Rectal smooth muscle tissue (tissue), 1 donor: ENCODE measurements around the gene QRSL1.
"Not testable (repeated sequence)": the region's sequence is repeated elsewhere in the genome, so short reads cannot be mapped to it uniquely, and the experiment has no call there.

Source experiments
- H3K27ac ChIP-seq: one replicate; pipeline ENCODE4 v1.7.0; 2013; ENCODE audit warnings: low read depth, low read length, inconsistent platforms
- H3K27me3 ChIP-seq: one replicate; pipeline ENCODE4 v1.7.0; 2013; ENCODE audit warnings: low read length; ENCODE audit not compliant: control insufficient read depth, insufficient read depth
- H3K36me3 ChIP-seq: one replicate; pipeline ENCODE4 v1.7.0; 2013; ENCODE audit warnings: low read length; ENCODE audit not compliant: control insufficient read depth, insufficient read depth
- H3K4me1 ChIP-seq: one replicate; pipeline ENCODE4 v1.7.0; 2013; ENCODE audit warnings: low read length; ENCODE audit not compliant: control insufficient read depth, insufficient read depth
- H3K4me3 ChIP-seq: one replicate; pipeline ENCODE4 v1.7.0; 2013; ENCODE audit warnings: low read length
- H3K9ac ChIP-seq: one replicate; pipeline ENCODE4 v1.7.0; 2013; ENCODE audit warnings: low read length

The QRSL1 gene

GRCh38 chr6:106629103-106629858 is at the start of gene QRSL1, which contains the start of gene RTN4IP1:
QRSL1 (plus strand) TSS chr6:106629578; CDS start chr6:106629682, 104 bp downstream.
RTN4IP1 (minus strand) TSS chr6:106629498; CDS start chr6:106629021, 477 bp downstream.
- Histone ChIP-seq H3K4me1 (peaks cover 7% of the 10 kb centered on the region), H3K9ac (peak within 1 kb of the TSS; percentile 69), H3K27ac (peak within 1 kb of the TSS; percentile 83), H3K4me3 (peak within 1 kb of the TSS; percentile 99), H3K27me3 (no peaks in the 10 kb centered on the region), H3K36me3 (no peaks in the 10 kb centered on the region)

DNA sequence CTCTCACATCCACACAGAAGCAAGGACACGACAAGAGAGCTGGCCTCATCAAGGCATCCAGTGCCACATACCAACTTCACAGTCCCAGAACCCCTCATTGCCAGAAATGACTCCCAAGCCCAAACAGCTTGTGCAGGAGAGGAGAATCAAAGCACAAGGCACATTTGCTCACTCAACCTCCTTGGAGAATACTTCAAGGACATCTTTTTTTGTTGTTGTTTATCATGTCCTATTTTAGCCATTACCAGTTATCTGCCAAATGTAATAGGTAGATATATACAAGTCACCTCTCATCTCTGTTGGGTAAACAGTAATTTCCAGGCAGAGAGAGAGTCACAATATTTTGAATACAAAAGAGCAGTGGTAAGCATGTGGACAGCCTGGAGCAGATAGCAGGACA is 47.9 kb upstream of the QRSL1 start:
- no peaks in the 10 kb centered on the region for H3K27me3 ChIP-seq
- no peak overlapping the region for H3K27ac ChIP-seq
- no peak overlapping the region for H3K9ac ChIP-seq
- peaks cover 6% of the 10 kb centered on the region for H3K36me3 ChIP-seq
- H3K4me1 ChIP-seq = no peaks in the 10 kb centered on the region
- H3K4me3 ChIP-seq = no peak overlapping the region

DNA sequence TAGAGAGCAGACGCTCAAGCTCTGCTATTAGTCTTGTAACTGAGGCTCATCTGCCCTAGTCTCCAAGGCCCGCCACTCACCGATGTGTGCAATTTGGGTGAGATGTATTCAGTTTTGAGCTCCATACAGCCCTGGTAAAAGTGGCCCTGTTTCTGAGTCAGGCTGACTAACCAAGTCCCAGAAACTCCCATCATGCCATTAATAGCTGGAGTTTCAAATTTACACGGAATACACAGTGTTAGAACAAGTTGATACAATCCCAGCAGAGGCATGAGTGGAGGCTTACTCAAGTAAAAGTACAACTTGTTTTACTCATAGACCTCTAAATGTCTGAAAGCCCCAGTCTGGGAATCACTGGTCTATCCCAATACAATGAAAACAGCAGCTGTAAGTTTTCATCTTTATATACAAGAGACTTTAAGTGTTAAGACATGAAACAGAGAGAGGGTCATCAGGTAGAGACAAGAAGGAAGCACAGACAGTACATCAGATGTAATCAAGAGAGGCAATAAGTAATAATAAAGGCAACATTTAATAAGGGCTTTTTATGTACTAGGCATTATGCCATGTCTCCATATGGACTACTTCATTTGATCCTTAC is 42.5 kb upstream of the QRSL1 start:
- no peak overlapping the region for H3K4me3 ChIP-seq
- no peak overlapping the region for H3K27ac ChIP-seq
- H3K9ac ChIP-seq = no peak overlapping the region
- peaks cover 7% of the 10 kb centered on the region for H3K36me3 ChIP-seq
- no peaks in the 10 kb centered on the region for H3K4me1 ChIP-seq
- no peaks in the 10 kb centered on the region for H3K27me3 ChIP-seq

DNA sequence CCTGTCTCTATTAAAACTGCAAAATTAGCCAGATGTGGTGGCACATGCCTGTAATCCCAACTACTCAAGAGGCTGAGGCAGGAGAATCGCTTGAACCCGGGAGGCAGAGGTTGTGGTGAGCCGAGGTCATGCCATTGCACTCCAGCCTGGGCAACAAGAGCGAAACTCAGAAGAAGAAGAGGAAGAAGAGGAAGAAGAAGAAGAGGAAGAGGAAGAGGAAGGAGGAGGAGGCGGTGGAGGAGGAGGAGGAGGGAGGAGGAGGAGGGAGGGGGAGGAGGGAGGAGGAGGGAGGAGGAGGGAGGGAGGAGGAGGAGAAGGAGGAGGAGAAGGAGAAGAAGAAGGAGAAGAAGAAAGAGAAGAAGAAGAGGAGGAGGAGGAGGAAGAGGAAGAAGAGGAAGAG is 40.4 kb upstream of the QRSL1 start:
- H3K27me3 ChIP-seq, H3K27ac ChIP-seq, H3K4me3 ChIP-seq, H3K36me3 ChIP-seq, H3K9ac ChIP-seq, H3K4me1 ChIP-seq: not testable (repeated sequence)

DNA sequence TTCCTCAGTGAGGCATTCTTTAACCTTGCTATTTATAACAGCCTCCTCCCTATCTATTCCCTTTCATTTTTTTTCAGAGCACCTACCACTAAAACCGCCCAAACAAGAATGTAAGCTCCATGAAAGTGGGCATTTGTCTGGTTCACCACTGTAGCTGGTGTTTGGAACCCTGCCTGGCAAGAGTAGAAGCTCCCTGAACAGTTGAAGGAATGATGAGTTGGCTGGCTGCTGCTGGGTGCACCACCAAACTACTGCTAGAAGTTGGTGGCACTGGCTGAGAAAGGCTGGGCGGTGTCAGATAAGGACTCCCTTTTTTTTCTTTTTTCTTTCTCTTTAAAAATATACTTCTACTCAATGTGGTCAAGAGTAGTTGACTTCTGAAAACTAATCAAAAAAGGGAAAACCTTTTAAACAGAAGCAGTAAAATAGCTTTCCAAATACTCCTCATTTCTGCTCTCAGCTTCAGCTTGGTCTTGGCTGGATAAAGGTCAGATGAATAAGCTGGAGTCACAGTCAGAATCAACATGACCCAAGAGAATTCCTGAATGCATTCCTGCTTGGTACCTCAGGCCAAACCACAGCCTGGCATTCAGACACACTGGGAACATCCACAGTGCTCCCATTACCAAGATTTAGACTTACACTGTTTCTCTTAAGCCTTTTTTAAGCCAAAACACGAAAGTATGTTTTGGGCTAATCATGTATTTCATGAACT is 38.1 kb upstream of the QRSL1 start:
- no peak overlapping the region for H3K9ac ChIP-seq
- H3K36me3 ChIP-seq = peaks cover 4% of the 10 kb centered on the region
- H3K27ac ChIP-seq = no peak overlapping the region
- no peak overlapping the region for H3K4me3 ChIP-seq
- no peaks in the 10 kb centered on the region for H3K27me3 ChIP-seq
- H3K4me1 ChIP-seq = no peaks in the 10 kb centered on the region

- H3K27ac ChIP-seq = no peak overlapping the region
- H3K36me3 ChIP-seq = no peaks in the 10 kb centered on the region
- no peak overlapping the region for H3K9ac ChIP-seq
- H3K27me3 ChIP-seq = no peaks in the 10 kb centered on the region
- H3K4me1 ChIP-seq = no peaks in the 10 kb centered on the region
- no peak overlapping the region for H3K4me3 ChIP-seq
Observed at GRCh38 chr6:106599440-106599839, 29.9 kb upstream of the QRSL1 start.

GRCh38 chr6:106600329-106600728 is 29.0 kb upstream of the QRSL1 start:
- Histone ChIP-seq H3K27me3 (no peaks in the 10 kb centered on the region), H3K4me3 (no peak overlapping the region), H3K9ac (no peak overlapping the region), H3K36me3 (no peaks in the 10 kb centered on the region), H3K4me1 (no peaks in the 10 kb centered on the region), H3K27ac (no peak overlapping the region)

DNA sequence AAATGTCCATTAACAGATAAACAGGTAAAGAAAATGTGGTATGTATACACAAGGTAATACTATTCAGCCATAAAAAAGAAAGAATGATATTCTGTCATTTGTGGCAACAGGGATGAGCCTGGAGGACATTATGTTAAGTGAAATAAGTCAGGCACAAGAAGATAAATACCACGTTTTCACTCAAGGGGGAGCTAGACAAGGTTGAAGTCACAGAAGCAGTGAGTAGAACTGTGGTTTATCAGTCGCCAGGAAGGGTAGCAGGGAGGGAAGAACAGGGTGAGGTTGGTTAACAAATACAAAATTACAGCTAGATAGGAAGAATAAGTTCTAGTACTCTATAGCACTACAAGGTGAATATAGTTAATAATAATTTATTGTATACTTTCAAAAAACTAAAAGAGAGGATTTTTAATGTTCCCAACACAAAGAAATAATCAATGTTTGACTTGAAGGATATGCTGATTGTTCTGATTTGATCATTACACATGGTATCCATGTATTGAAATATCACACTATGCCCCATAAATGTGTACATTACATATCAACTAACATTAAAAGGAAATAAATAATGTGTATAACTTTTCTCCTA is 21.2 kb upstream of the QRSL1 start:
- Histone ChIP-seq H3K4me1 (no peaks in the 10 kb centered on the region), H3K9ac (no peak overlapping the region), H3K4me3 (no peak overlapping the region), H3K27ac (no peak overlapping the region), H3K36me3 (peaks cover 2% of the 10 kb centered on the region), H3K27me3 (no peaks in the 10 kb centered on the region)

DNA sequence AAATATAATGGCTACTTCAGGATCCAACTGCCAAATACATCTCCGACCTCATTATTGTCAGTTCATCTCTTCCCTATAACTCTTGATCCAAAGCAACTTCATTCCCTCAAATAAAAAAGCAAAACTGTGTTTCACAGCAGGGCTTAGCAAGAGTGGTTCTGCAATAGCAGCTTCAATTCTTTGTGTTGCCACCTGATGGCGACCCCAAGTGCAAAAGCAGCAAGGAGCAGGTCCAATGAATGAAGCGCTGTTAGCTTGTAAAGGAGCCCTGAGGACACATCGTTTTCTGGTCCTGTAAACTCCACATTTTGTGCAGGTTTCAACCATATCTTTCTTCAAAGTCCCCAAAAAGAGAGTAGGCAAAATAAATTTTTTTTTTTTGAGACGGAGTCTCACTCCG is 19.7 kb upstream of the QRSL1 start:
- no peak overlapping the region for H3K27ac ChIP-seq
- H3K36me3 ChIP-seq = peaks cover 2% of the 10 kb centered on the region
- H3K27me3 ChIP-seq = no peaks in the 10 kb centered on the region
- no peak overlapping the region for H3K4me3 ChIP-seq
- no peak overlapping the region for H3K9ac ChIP-seq
- no peaks in the 10 kb centered on the region for H3K4me1 ChIP-seq

DNA sequence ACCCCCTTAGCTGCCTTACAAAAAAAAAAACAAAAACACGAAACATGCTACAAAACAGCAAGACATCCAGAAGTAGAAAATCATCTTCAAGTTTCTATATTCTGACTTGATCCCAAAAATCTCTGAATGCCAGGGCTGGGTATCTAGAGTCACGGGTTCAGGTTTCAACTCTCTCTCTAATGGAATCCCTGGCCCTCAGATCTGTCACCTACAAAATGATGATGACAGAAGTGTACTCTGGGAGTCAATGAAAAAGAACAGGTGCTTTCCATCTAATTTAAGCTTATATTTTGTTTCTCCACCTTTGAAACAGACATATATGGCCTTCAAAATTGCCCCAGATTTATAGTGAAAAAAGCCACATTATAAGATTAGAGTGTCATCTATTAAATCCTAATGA is 18.3 kb upstream of the QRSL1 start:
- Histone ChIP-seq H3K4me3 (no peak overlapping the region), H3K36me3 (peaks cover 2% of the 10 kb centered on the region), H3K27me3 (no peaks in the 10 kb centered on the region), H3K9ac (no peak overlapping the region), H3K4me1 (no peaks in the 10 kb centered on the region), H3K27ac (no peak overlapping the region)

DNA sequence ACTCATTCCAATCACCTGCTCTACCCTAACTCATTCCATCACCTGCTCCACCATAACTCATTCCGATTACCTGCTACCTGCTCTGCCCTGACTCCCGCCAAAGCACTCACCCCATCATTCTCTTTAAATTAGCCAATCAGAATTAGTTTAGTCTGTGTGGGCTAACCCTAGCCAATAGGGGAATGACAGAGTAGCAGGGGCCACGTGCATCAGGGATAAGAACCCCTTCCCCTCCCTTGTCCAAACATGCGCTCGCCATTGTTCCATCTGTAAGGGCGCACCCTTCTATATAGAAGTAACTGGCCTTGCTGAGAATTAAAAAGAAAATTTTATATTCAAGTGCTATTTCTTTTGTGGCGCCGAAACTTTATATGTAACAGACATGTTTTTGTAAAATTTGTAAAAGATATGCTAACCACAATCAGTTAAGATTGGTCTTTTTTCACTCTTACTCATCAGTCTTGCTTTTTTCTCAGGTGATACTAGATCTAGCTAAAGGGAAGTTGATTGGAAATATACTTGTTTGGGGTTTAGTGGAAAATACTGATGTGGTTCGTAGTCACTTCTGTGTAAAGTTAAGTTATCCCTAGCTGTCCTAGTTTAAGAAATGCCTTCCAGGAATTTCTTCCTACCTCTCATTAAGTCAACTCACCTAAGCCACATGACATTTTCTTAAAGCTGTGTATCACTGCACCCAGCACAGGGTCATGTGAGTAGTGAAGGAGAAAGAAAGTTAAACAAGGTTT is 16.5 kb upstream of the QRSL1 start:
- no peak overlapping the region for H3K27ac ChIP-seq
- no peaks in the 10 kb centered on the region for H3K27me3 ChIP-seq
- H3K9ac ChIP-seq = no peak overlapping the region
- peaks cover 2% of the 10 kb centered on the region for H3K36me3 ChIP-seq
- no peaks in the 10 kb centered on the region for H3K4me1 ChIP-seq
- H3K4me3 ChIP-seq = no peak overlapping the region

GRCh38 chr6:106613590-106613989 is 15.8 kb upstream of the QRSL1 start:
- Histone ChIP-seq H3K27ac (no peak overlapping the region), H3K4me1 (no peaks in the 10 kb centered on the region), H3K9ac (no peak overlapping the region), H3K36me3 (peaks cover 2% of the 10 kb centered on the region), H3K27me3 (no peaks in the 10 kb centered on the region), H3K4me3 (no peak overlapping the region)
